Ovary (tissue), 3 donors: ENCODE results near the gene STX8.

Experiments
- CTCF ChIP-seq, 3 donors: fragments of 450-650 bp in 2 of 3; fragments of 200-600 bp in 1 of 3; IDR thresholded peaks; one replicate each; pipeline versions ENCODE4 v1.5.1 to v1.8.0; 2016 to 2022; ENCODE audit warnings: antibody characterized with exemption in 3 of 3, mild to moderate bottlenecking in 1 of 3
- EP300 ChIP-seq: sonication (generic); formaldehyde crosslinking; IDR thresholded peaks from one replicate; pipeline ENCODE4 v1.6.1; 2017; ENCODE audit warnings: antibody characterized with exemption
- POLR2A ChIP-seq: fragments of 450-650 bp; IDR thresholded peaks from one replicate; pipeline ENCODE4 v1.6.1; 2017; ENCODE audit warnings: antibody characterized with exemption, mild to moderate bottlenecking, moderate library complexity
- donor health status: DM: no; HTN: no; CAD: no.

GRCh38 chr17:9439851-9440250 lies 135.8 kb downstream of the STX8 start:
- no peak for TF ChIP-seq CTCF (IDR thresholded peaks at IDR 0.05)
- no peak for TF ChIP-seq POLR2A
- TF ChIP-seq EP300, result no peak
